H9 (cell line): ENCODE results near the gene SHCBP1. TPM values are rescaled to one million over a fixed set of nuclear protein-coding genes. Genes with fewer than 3 reads are reported as not detected.

Experiments used
- DNase-seq: peaks from one replicate; pipeline ENCODE4 v3.0.0-alpha.2; 2017
- H2AFZ ChIP-seq: one replicate; pipeline ENCODE4 v1.6.1; 2013; ENCODE audit warnings: mild to moderate bottlenecking, low read length, control low read depth, moderate library complexity
- H2AK5ac ChIP-seq: 2 replicates; pipeline ENCODE4 v1.6.1; 2013; ENCODE audit warnings: low read length, control low read depth, mixed read lengths; ENCODE audit not compliant: insufficient read length
- H2BK120ac ChIP-seq: one replicate; pipeline ENCODE4 v1.6.1; 2013; ENCODE audit warnings: low read depth, mild to moderate bottlenecking, low read length, control low read depth, inconsistent platforms; ENCODE audit not compliant: poor library complexity, severe bottlenecking
- H2BK12ac ChIP-seq: 2 replicates; pipeline ENCODE4 v1.6.1; 2013; ENCODE audit warnings: low read length, control low read depth, mixed read lengths, low read depth; ENCODE audit not compliant: insufficient read length
- H2BK15ac ChIP-seq: 2 replicates; pipeline ENCODE4 v1.6.1; 2013; ENCODE audit warnings: low read depth, low read length, control low read depth
- H2BK20ac ChIP-seq: one replicate; pipeline ENCODE4 v1.6.1; 2013; ENCODE audit warnings: low read depth, mild to moderate bottlenecking, low read length, control low read depth, inconsistent platforms; ENCODE audit not compliant: poor library complexity, severe bottlenecking
- H2BK5ac ChIP-seq: 2 replicates; pipeline ENCODE4 v1.6.1; 2013; ENCODE audit warnings: low read length, control low read depth, mixed read lengths; ENCODE audit not compliant: insufficient read length
- H3K14ac ChIP-seq: 2 replicates; pipeline ENCODE4 v1.6.1; 2013; ENCODE audit warnings: low read length, control low read depth; ENCODE audit not compliant: insufficient read depth
- H3K18ac ChIP-seq: 2 replicates; pipeline ENCODE4 v1.6.1; 2013; ENCODE audit warnings: low read depth, mild to moderate bottlenecking, mixed read lengths, low read length, control low read depth; ENCODE audit not compliant: insufficient read length
- H3K23ac ChIP-seq: 2 replicates; pipeline ENCODE4 v1.6.1; 2013; ENCODE audit warnings: low read length, control low read depth, mixed read lengths, low read depth; ENCODE audit not compliant: insufficient read length
- H3K23me2 ChIP-seq: 2 replicates; pipeline ENCODE4 v1.6.1; 2013; ENCODE audit warnings: low read depth, mild to moderate bottlenecking, mixed read lengths, low read length, control low read depth; ENCODE audit not compliant: insufficient read length, poor library complexity, severe bottlenecking
- H3K27ac ChIP-seq: 2 replicates; pipeline ENCODE4 v1.5.1; 2013; ENCODE audit warnings: low read length, control low read depth, mixed read lengths, low read depth; ENCODE audit not compliant: insufficient read length
- H3K27me3 ChIP-seq: 2 replicates; pipeline ENCODE4 v1.6.1; 2013; ENCODE audit warnings: low read length, control low read depth, inconsistent platforms; ENCODE audit not compliant: insufficient read depth
- H3K4ac ChIP-seq: 2 replicates; pipeline ENCODE4 v1.6.1; 2013; ENCODE audit warnings: low read depth, mild to moderate bottlenecking, control low read depth, inconsistent platforms, low read length, moderate library complexity
- H3K4me1 ChIP-seq: 2 replicates; pipeline ENCODE4 v1.6.1; 2013; ENCODE audit warnings: low read length, control low read depth, inconsistent platforms; ENCODE audit not compliant: insufficient read depth
- H3K4me2 ChIP-seq: 2 replicates; pipeline ENCODE4 v1.6.1; 2013; ENCODE audit warnings: low read length, control low read depth, mixed read lengths; ENCODE audit not compliant: insufficient read length, insufficient read depth
- H3K56ac ChIP-seq: 2 replicates; pipeline ENCODE4 v1.6.1; 2013; ENCODE audit warnings: low read depth, mild to moderate bottlenecking, mixed read lengths, low read length, control low read depth; ENCODE audit not compliant: insufficient read length
- H3K79me1 ChIP-seq: 2 replicates; pipeline ENCODE4 v1.6.1; 2013; ENCODE audit warnings: low read depth, mild to moderate bottlenecking, moderate library complexity, low read length, control low read depth, inconsistent platforms; ENCODE audit not compliant: insufficient read depth, poor library complexity, severe bottlenecking
- H3K79me2 ChIP-seq: 2 replicates; pipeline ENCODE4 v1.6.1; 2013; ENCODE audit warnings: low read length, control low read depth, inconsistent platforms; ENCODE audit not compliant: insufficient read depth
- H3K9ac ChIP-seq: 2 replicates; pipeline ENCODE4 v1.6.1; 2013; ENCODE audit warnings: low read length, control low read depth, mixed read lengths; ENCODE audit not compliant: insufficient read length; ENCODE audit errors: extremely low read depth
- H3K9me3 ChIP-seq: one replicate; pipeline ENCODE4 v1.6.1; 2013; ENCODE audit warnings: low read depth, low read length, inconsistent platforms; ENCODE audit not compliant: control insufficient read depth
- H3T11ph ChIP-seq: one replicate; pipeline ENCODE4 v1.6.1; 2013; ENCODE audit warnings: mild to moderate bottlenecking, low read length, control low read depth, inconsistent platforms
- H4K20me1 ChIP-seq: one replicate; pipeline ENCODE4 v1.6.1; 2013; ENCODE audit not compliant: control insufficient read depth, insufficient read length, insufficient read depth
- H4K5ac ChIP-seq: 2 replicates; pipeline ENCODE4 v1.6.1; 2013; ENCODE audit warnings: low read depth, mild to moderate bottlenecking, mixed read lengths, low read length, control low read depth; ENCODE audit not compliant: insufficient read length
- H4K8ac ChIP-seq: replicated peaks from 2 replicates; pipeline ENCODE4 v1.6.1; 2013; ENCODE audit warnings: low read length, control low read depth, mixed read lengths, low read depth; ENCODE audit not compliant: insufficient read length
- H4K91ac ChIP-seq: 2 replicates; pipeline ENCODE4 v1.6.1; 2013; ENCODE audit warnings: low read depth, mild to moderate bottlenecking, moderate library complexity, mixed read lengths, low read length, control low read depth; ENCODE audit not compliant: insufficient read length
- H3K27ac Mint-ChIP-seq, 3 experiments: 2 replicates in 2 of 3; 3 replicates in 1 of 3; pipeline ENCODE4 v1.8.0; 2020 to 2021; ENCODE audit warnings: mixed read lengths in 3 of 3, mild to moderate bottlenecking in 1 of 3, moderate library complexity in 1 of 3
- H3K27me3 Mint-ChIP-seq: 2 replicates; pipeline ENCODE4 v1.8.0; 2021; ENCODE audit warnings: low read depth, mild to moderate bottlenecking, moderate library complexity, mixed read lengths
- H3K36me3 Mint-ChIP-seq, 3 experiments: 2 replicates in 2 of 3; 3 replicates in 1 of 3; pipeline ENCODE4 v1.8.0; 2020 to 2021; ENCODE audit warnings: low read depth in 3 of 3, mixed read lengths in 3 of 3; ENCODE audit not compliant: insufficient read depth in 1 of 3
- H3K4me1 Mint-ChIP-seq, 2 experiments: 2 replicates each; pipeline ENCODE4 v1.8.0; 2020; ENCODE audit warnings: mixed read lengths in 2 of 2
- H3K4me3 Mint-ChIP-seq, 2 experiments: 2 replicates in 1 of 2; 3 replicates in 1 of 2; pipeline ENCODE4 v1.8.0; 2020 to 2021; ENCODE audit warnings: mild to moderate bottlenecking in 2 of 2, mixed read lengths in 2 of 2, moderate library complexity in 1 of 2
- H3K9me3 Mint-ChIP-seq, 2 experiments: 2 replicates in 1 of 2; 3 replicates in 1 of 2; pipeline ENCODE4 v1.8.0; 2020; ENCODE audit warnings: mild to moderate bottlenecking in 2 of 2, mixed read lengths in 2 of 2, moderate library complexity in 1 of 2
- CTCF ChIP-seq: fragments of 200-600 bp; sonication (generic); conservative IDR thresholded peaks from 3 replicates; pipeline ENCODE4 v1.8.0; 2021; ENCODE audit warnings: antibody characterized with exemption, mild to moderate bottlenecking
- WGBS: extraction: QIAGEN DNeasy Blood & Tissue Kit; methylation state at CpG from one replicate; pipeline ENCODE4 v1.1.7; 2013; ENCODE audit warnings: missing lambda C conversion rate, low lambda C conversion rate, mixed read lengths; ENCODE audit not compliant: insufficient read length; ENCODE audit errors: extremely low coverage; 5-methylcytosine and 5-hydroxymethylcytosine counted together
- total RNA-seq: library from RNA; stranded (reverse); gene quantifications from 2 replicates; pipeline ENCODE4 v1.2.1, GENCODE V29; 2021

Gene SHCBP1
- total RNA-seq, 1 experiment from 2014 or later: 16.6 TPM

- DNase-seq: peak; percentile 47
Observed at GRCh38 chr16:46648656-46649055, 27.5 kb upstream of the SHCBP1 start.

More at GRCh38 chr16:46648656-46649055, 27.5 kb upstream of the SHCBP1 start:
- H3K4me1 ChIP-seq: no peaks in the 10 kb centered on the region; the same call in 1 of the 2 replicates
- no peaks in the 10 kb centered on the region for H3K9me3 ChIP-seq
- no peak overlapping the region for H4K91ac ChIP-seq
- Mint-ChIP-seq H3K27ac (no peak overlapping the region), H3K4me3 (no peak overlapping the region), H3K36me3 (no peaks in the 10 kb centered on the region; a peak in 2 of 7 replicates), H3K27me3 (peaks cover 15% of the 10 kb centered on the region), H3K4me1 (peaks cover 6 to 13% of the 10 kb centered on the region in 2 experiments; a peak in 3 of 4 replicates), H3K9me3 (peaks cover 16% of the 10 kb centered on the region in 2 experiments)
- H3K23ac ChIP-seq: no peak overlapping the region
- no peak overlapping the region for H4K5ac ChIP-seq
- H2BK5ac ChIP-seq: no peak overlapping the region
- no peak overlapping the region for H3T11ph ChIP-seq
- no peak overlapping the region for H2AK5ac ChIP-seq
- H2BK120ac ChIP-seq: no peak overlapping the region
- no peak overlapping the region for H3K9ac ChIP-seq
- H3K4ac ChIP-seq: no peak overlapping the region
- no peak overlapping the region for H3K4me2 ChIP-seq
- no CpG with 5 or more reads among the region's 8 CpGs for WGBS
- TF ChIP-seq CTCF: peak; percentile 60
- no peak overlapping the region for H3K18ac ChIP-seq
- H4K8ac ChIP-seq: no peak overlapping the region
- H2BK20ac ChIP-seq: no peak overlapping the region
- no peaks in the 10 kb centered on the region for H3K23me2 ChIP-seq
- H2BK12ac ChIP-seq: no peak overlapping the region
- H2BK15ac ChIP-seq: no peak overlapping the region
- no peak overlapping the region for H3K14ac ChIP-seq
- no peaks in the 10 kb centered on the region for H4K20me1 ChIP-seq
- no peak overlapping the region for H3K27ac ChIP-seq
- H2AFZ ChIP-seq: no peak overlapping the region
- no peaks in the 10 kb centered on the region for H3K27me3 ChIP-seq
- H3K79me2 ChIP-seq: no peaks in the 10 kb centered on the region
- H3K79me1 ChIP-seq: no peaks in the 10 kb centered on the region
- H3K56ac ChIP-seq: no peak overlapping the region
